Measurements from ENCODE around the gene CA11. TPM values are rescaled to one million over a fixed set of nuclear protein-coding genes. Genes with fewer than 3 reads are reported as not detected.

CA11 gene
- total and polyA plus RNA-seq, 2 of the 8 experiments (the other 6 are each of a cell fraction or from before 2014, with no cell fraction given) = 51.7 to 71.4 TPM

DNA sequence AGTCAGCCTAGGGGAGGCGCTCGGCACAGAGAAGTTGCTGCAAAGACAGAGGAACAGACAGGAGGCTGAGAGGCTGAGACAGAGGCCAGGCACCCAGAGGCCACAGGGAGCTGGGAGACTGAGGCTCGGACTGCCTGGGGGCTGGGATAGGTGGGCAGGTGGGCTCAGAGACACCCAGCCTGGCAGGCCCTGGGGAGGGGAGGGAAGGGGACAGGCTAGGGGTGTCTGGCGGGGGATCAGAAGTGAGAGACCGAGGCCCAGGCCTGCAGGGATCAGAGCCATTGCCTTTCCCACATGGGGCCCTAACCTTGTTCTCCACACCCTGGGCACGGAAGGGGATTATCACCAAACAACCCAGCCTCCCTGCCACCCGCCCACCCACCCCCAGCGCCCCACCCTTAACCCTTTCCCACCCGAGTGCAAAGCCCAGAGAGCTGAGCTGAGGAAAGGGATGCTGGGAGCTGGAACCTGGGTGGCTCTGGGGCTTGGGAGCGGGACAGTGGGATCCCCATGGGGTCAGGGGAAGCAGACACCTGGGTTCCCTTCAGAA is 25.5 kb upstream of the CA11 start:
- H3K36me3 ChIP-seq (ENCODE audit: control insufficient read depth in 2 of 4, insufficient read depth in 4 of 4, low read length in 3 of 4) = no peaks in the 10 kb centered on the region
- ChIA-PET POLR2A (ENCODE audit: partially characterized antibody) (interaction anchor here (1.4 kb wide), 1 partner anchor 26 kb away, joined by 5 read pairs; the partner anchor contains the start of gene CA11), CTCF (ENCODE audit: partially characterized antibody) (interaction anchor here (0.9 to 1.5 kb wide), 5 partner anchors 9 to 124 kb away, joined by 3 to 4 read pairs (median 3); no protein-coding TSS in a partner anchor)
- H3K23me2 ChIP-seq (ENCODE audit: low read depth, low read length) = peaks cover 24% of the 10 kb centered on the region; the same call in 1 of the 2 replicates
- H2BK12ac ChIP-seq (ENCODE audit: low read depth, low read length) = no peak overlapping the region
- peaks cover 0 to 5% (median 3%) of the 10 kb centered on the region in 4 experiments; a peak in 2 of 7 replicates for H3K27me3 ChIP-seq (replicated peaks in 1 of 4; ENCODE audit: control insufficient read depth in 3 of 4, extremely low read depth in 1 of 4, insufficient read depth in 3 of 4, low read length in 3 of 4)
- no peak overlapping the region for H4K5ac ChIP-seq (ENCODE audit: insufficient read length, low read depth, low read length)
- H2AFZ ChIP-seq (ENCODE audit: low read length) = no peak overlapping the region
- no peak overlapping the region for H3K9ac ChIP-seq (replicated peaks in 1 of 4; ENCODE audit: extremely low read depth in 1 of 4, low read depth in 3 of 4, low read length in 3 of 4)
- no peak overlapping the region for H3K14ac ChIP-seq (ENCODE audit: insufficient read length)
- H3K4ac ChIP-seq (replicated peaks; ENCODE audit: insufficient read length, low read depth, low read length) = no peak overlapping the region
- H2BK15ac ChIP-seq (ENCODE audit: low read length) = 0 out of 2 replicates have a peak overlapping the region, but pooled peaks have one; percentile 46
- 93% methylated on average over 4 of the region's 10 CpGs; no CpG with 5 or more reads in 1 of the 2 experiments for WGBS, 2 experiments (ENCODE audit: extremely low coverage in 1 of 2, insufficient coverage in 1 of 2, insufficient read length in 1 of 2, insufficient replicate concordance in 2 of 2, low coverage in 1 of 2, low lambda C conversion rate in 2 of 2, missing lambda C conversion rate in 1 of 2)
- H2BK120ac ChIP-seq (replicated peaks; ENCODE audit: low read depth, low read length) = no peak overlapping the region
- H4K91ac ChIP-seq (replicated peaks; ENCODE audit: insufficient read length, low read length) = no peak overlapping the region
- H3K56ac ChIP-seq (replicated peaks; ENCODE audit: insufficient read length, low read depth, low read length) = no peak overlapping the region
- H3K79me2 ChIP-seq (ENCODE audit: control insufficient read depth in 1 of 2, insufficient read depth in 2 of 2, low read length in 2 of 2) = no peaks in the 10 kb centered on the region; a peak in 1 of 4 replicates
- no peak overlapping the region for H3K4me2 ChIP-seq (ENCODE audit: insufficient read depth in 1 of 2, low read depth in 2 of 2, low read length in 2 of 2)
- H3K18ac ChIP-seq (ENCODE audit: extremely low read depth, low read length) = no peak overlapping the region
- H3K4me1 ChIP-seq (replicated peaks in 1 of 4; ENCODE audit: control insufficient read depth in 3 of 4, insufficient read depth in 4 of 4, low read length in 3 of 4) = peaks cover 2 to 23% (median 19%) of the 10 kb centered on the region in 4 experiments
- DNase-seq (ENCODE audit: low read depth in 1 of 2, low spot score in 2 of 2) (no peak), FAIRE-seq (no peak)
- H3K23ac ChIP-seq (ENCODE audit: insufficient read length) = no peak overlapping the region
- peaks cover 0 to 3% of the 10 kb centered on the region in 2 experiments; a peak in 1 of 4 replicates for H3K9me3 ChIP-seq (ENCODE audit: insufficient read depth in 2 of 2, low read depth in 1 of 2, low read length in 1 of 2)
- H2AK5ac ChIP-seq (ENCODE audit: low read depth, low read length) = no peak overlapping the region
- H2BK5ac ChIP-seq (ENCODE audit: low read depth, low read length) = no peak overlapping the region
- no peak overlapping the region for H3K4me3 ChIP-seq (ENCODE audit: extremely low read depth in 1 of 4, insufficient read depth in 2 of 4, low read depth in 3 of 4, low read length in 4 of 4)
- no peak overlapping the region for H3K27ac ChIP-seq (ENCODE audit: low read depth, low read length)
- H2BK20ac ChIP-seq (ENCODE audit: low read length) = no peak overlapping the region
- no peaks in the 10 kb centered on the region for H3K79me1 ChIP-seq (ENCODE audit: low read depth, low read length)
- peaks cover 0 to 4% of the 10 kb centered on the region in 2 experiments for H4K20me1 ChIP-seq (replicated peaks in 1 of 2; ENCODE audit: control insufficient read depth in 1 of 2, insufficient read depth in 2 of 2, low read length in 2 of 2)
- no peak overlapping the region for H4K8ac ChIP-seq (ENCODE audit: extremely low read depth, insufficient read depth, low read length)
- TF ChIP-seq RXRA (IDR thresholded peaks at IDR 0.05; ENCODE audit: insufficient read depth, low read depth, low read length) (no peak), SRF (IDR thresholded peaks at IDR 0.05; ENCODE audit: low read depth, low read length) (no peak), NANOG (IDR thresholded peaks at IDR 0.05; ENCODE audit: insufficient read depth, low read depth, low read length, poor library complexity, severe bottlenecking) (no peak), EZH2 (IDR thresholded peaks at IDR 0.05; ENCODE audit: low read depth, low read length, severe bottlenecking) (no peak), GTF2F1 (IDR thresholded peaks at IDR 0.05; ENCODE audit: borderline replicate concordance, low read depth, low read length) (no peak), MAFK (IDR thresholded peaks at IDR 0.05; ENCODE audit: low read depth, low read length) (no peak), FOSL1 (IDR thresholded peaks at IDR 0.05; ENCODE audit: insufficient read depth, low read depth, low read length) (no peak), CBX8 (IDR thresholded peaks at IDR 0.05; ENCODE audit: borderline replicate concordance, low read depth, low read length) (no peak), TAF1 (IDR thresholded peaks at IDR 0.05; ENCODE audit: low read depth, low read length) (no peak), KDM4A (IDR thresholded peaks at IDR 0.05; ENCODE audit: low read depth, low read length, severe bottlenecking) (no peak)

Measured in H1 (cell line).